Measurements from ENCODE around the gene PRPF40B. TPM values are rescaled to one million over a fixed set of nuclear protein-coding genes. Genes with fewer than 3 reads are reported as not detected.

PRPF40B gene
- total RNA-seq, result 9.4 TPM in 2 replicates

DNA sequence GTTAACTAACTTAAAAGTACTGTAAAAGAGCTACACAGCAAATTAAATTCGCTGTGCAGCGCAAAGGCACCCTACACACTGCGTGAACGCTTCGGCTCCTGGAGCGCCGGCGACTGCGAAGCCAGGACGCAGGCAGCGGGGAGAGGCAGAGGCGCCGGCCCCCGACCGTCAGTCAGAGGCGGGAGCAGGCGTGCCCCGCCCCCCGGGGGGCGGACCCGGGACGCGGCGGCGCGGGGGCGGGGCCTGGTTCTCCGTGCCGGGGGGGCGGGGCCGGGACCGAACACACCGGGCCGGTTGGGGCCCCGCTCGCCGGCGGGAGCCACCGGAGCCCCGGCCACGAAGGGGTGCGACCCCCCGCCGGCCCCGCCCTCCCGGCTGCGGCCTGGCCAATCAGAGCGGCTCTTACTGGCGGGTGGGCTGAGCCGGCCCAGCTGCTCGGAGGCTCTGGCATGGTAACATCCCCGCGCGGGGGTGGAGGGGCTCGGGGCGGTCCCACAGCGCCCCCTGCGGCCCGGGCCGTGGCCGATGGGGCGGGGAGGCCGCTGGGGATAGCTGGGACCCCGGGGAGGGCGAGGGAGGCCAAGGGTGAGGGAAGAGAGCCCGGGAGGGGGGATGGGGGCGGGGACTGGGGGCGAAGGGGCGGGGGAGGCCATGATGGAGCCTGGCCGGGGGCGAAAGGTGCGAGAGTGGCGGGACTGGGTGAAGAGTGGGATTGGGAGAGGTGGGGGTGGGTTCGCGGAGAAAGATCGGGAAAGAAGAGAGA is at the start of gene PRPF40B:
Gene PRPF40B (plus strand): TSS at position 420 of the 763 bp plus-strand sequence. CDS start 30 bp downstream, at position 450.

DNA sequence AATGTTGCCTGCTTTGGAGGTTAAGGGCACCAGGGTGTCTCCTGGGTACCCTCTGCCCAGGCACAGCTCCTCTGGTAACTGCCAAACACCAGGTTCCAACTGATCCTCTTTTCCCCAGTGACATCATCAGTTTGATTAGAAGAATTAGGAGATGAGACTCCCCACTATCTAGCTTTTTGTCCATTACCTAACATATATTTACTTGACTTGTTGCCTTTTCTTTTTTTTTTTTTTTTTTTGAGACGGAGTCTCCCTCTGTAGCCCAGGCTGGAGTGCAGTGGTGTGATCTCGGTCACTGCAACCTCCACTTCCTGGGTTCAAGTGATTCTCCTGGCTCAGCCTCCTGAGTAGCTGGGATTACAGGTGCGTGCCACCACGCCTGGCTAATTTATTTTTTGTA is 17.8 kb upstream of the PRPF40B start, which contains the start of gene FAM186B:
Gene FAM186B (minus strand): TSS at position 101 of the 400 bp plus-strand sequence. CDS start 162 bp downstream, outside the sequence.

Other genes with a start within 250 kb of the PRPF40B start
- 0.30 and 2.2 TPM in 2 replicates for gene KCNH3, start 84.5 kb upstream of the PRPF40B start, total RNA-seq
- gene MCRS1, start 55.4 kb upstream of the PRPF40B start, total RNA-seq, result 76.9 and 78.8 TPM in 2 replicates
- gene FAM186B, start 17.9 kb upstream of the PRPF40B start, total RNA-seq, result under 0.01 and 0.34 TPM in 2 replicates
- 14.0 and 15.6 TPM in 2 replicates for gene FMNL3, start 83.8 kb downstream of the PRPF40B start, total RNA-seq
- gene TMBIM6, start 118.0 kb downstream of the PRPF40B start, total RNA-seq, result 305 and 320 TPM in 2 replicates
- 17.1 and 18.9 TPM in 2 replicates for gene NCKAP5L, start 204.9 kb downstream of the PRPF40B start, total RNA-seq
- 1.7 and 2.2 TPM in 2 replicates for gene BCDIN3D, start 219.5 kb downstream of the PRPF40B start, total RNA-seq

All from bronchus fibroblast of lung (primary cell).